Measurements from ENCODE around the gene ALOXE3.

DNA sequence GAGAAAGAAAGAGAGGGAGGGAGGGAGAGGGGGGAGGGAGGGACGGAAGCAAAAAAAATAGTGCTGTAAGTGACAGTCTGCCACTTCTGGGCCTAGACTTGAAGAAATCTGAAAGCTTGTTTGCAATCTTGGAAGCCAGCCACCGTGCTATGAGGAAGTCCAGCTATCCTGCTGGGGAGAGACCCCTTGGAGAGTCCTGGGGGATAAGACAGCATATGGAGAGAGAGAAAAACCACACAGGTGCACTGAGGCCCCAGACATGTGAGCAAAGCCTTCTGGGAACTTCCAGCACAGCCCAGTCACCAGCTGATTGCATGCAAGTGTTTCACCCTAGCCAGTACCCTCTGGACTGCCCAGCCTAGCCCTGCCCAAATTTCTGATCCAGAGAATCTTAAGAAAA lies 18.2 kb downstream of the ALOXE3 start:
- TF ChIP-seq POLR2AphosphoS5 (IDR thresholded peaks at IDR 0.05; ENCODE audit: low read depth, low read length), result no peak
- TF ChIP-seq SIN3A (IDR thresholded peaks at IDR 0.05; ENCODE audit: borderline replicate concordance, insufficient read depth, low read length), result no peak
- no peak for TF ChIP-seq TAF1 (IDR thresholded peaks at IDR 0.05; ENCODE audit: borderline replicate concordance, insufficient read depth, low read length)
- TF ChIP-seq, protein P1, sequence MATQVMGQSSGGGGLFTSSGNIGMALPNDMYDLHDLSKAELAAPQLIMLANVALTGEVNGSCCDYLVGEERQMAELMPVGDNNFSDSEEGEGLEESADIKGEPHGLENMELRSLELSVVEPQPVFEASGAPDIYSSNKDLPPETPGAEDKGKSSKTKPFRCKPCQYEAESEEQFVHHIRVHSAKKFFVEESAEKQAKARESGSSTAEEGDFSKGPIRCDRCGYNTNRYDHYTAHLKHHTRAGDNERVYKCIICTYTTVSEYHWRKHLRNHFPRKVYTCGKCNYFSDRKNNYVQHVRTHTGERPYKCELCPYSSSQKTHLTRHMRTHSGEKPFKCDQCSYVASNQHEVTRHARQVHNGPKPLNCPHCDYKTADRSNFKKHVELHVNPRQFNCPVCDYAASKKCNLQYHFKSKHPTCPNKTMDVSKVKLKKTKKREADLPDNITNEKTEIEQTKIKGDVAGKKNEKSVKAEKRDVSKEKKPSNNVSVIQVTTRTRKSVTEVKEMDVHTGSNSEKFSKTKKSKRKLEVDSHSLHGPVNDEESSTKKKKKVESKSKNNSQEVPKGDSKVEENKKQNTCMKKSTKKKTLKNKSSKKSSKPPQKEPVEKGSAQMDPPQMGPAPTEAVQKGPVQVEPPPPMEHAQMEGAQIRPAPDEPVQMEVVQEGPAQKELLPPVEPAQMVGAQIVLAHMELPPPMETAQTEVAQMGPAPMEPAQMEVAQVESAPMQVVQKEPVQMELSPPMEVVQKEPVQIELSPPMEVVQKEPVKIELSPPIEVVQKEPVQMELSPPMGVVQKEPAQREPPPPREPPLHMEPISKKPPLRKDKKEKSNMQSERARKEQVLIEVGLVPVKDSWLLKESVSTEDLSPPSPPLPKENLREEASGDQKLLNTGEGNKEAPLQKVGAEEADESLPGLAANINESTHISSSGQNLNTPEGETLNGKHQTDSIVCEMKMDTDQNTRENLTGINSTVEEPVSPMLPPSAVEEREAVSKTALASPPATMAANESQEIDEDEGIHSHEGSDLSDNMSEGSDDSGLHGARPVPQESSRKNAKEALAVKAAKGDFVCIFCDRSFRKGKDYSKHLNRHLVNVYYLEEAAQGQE (IDR thresholded peaks at IDR 0.05; ENCODE audit: insufficient read depth in 1 of 2, low read depth in 2 of 2, low read length in 2 of 2), result no peak
- no peak for TF ChIP-seq FOXP2 (optimal IDR thresholded peaks at IDR 0.05; ENCODE audit: borderline replicate concordance, extremely low read depth, extremely low read length, insufficient read depth)

Measured in PFSK-1 (cell line).